Endometrial microvascular endothelial cells (primary cell): ENCODE results near the gene NOD1. TPM values are rescaled to one million over a fixed set of nuclear protein-coding genes. Genes with fewer than 3 reads are reported as not detected.

Source experiments
- in situ Hi-C: cut with HindIII; loops from 2 replicates; pipeline ENCODE4 v1.10.0; 2017; ENCODE audit warnings: low sequenced_read_pairs, low pct_unique_long_range_greater_than_20kb; ENCODE audit errors: inconsistent ontology term
- total RNA-seq: library from RNA; depleted of rRNA; stranded (reverse); fragments of >200 nt; gene quantifications from one replicate; pipeline ENCODE4 v1.2.3, GENCODE V29; 2015; ENCODE audit errors: inconsistent ontology term

Gene NOD1
- total RNA-seq, 1 donor from 2014 or later, result 14.1 TPM

DNA sequence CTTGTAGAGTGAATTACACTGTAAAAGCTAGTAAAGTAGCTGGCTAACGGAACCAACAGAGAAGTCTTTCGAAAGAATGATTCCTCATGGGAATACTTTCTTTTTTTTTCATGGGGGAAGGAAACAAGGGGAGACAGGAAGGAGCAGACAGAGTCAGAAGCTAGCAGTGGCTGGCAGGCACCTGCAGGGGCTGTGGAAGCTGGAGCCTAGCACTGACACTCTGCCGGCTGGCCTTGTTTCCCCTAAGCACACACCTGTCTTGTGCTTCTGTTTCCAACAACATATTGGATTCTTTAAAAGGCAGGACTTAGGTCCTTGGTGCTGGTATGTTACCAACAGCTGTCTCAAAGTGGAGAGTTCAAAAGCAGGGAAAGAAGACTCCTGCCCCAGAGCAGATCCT is 24.7 kb downstream of the NOD1 start:
- in situ Hi-C loops, result no loop called here

DNA sequence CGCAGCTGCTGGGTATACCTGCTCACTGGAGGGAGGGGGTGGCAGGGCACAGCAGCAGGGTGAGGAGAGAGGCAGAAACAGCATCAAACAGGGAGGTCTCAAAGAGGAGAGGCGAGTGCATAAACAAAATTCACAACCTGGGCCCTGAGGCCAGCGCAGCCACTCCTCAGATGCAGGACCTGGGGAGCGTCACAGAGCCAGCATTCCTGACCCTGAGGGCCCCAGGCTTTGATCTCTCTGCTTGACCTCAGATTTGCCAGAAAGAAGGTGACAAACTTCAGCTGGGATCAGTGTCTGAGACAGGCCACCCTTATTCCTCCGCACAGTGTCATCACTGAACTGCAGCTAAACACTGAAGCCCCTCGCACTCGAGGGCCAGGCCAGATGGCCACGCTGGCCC is 25.6 kb downstream of the NOD1 start:
- in situ Hi-C loops, result no loop called here

DNA sequence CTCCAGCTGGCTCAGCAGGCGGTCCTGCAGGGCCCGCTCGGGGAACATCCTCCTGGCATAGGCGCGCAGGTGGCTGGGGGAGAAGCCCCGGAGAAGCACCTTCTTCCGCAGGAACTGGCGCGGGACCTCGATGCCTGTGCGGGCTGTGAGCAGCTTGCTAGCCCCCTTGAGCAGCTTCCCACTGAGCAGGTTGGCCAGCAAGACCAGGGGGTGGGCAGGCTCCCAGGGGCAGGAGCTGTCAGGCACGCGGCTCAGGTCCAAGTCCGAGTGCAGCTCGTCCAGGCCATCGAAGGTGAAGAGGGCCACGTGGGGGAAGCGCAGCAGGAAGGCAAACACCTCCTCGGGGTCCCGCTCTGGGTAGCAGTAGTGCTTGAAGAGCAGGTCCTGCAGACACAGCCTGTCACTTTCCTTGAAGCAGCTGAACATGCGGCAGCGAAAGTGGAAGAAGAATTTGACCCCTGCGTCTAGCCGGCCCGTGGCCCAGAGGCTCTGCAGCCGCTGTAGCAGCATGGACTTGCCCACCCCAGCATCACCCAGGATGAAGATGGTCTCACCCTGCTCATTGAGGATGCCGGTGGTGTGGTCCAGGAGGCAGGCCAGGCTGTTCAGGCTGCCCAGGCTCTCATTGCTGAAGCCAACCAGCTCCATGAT is 26.2 kb downstream of the NOD1 start:
- in situ Hi-C loops, result no loop called here

DNA sequence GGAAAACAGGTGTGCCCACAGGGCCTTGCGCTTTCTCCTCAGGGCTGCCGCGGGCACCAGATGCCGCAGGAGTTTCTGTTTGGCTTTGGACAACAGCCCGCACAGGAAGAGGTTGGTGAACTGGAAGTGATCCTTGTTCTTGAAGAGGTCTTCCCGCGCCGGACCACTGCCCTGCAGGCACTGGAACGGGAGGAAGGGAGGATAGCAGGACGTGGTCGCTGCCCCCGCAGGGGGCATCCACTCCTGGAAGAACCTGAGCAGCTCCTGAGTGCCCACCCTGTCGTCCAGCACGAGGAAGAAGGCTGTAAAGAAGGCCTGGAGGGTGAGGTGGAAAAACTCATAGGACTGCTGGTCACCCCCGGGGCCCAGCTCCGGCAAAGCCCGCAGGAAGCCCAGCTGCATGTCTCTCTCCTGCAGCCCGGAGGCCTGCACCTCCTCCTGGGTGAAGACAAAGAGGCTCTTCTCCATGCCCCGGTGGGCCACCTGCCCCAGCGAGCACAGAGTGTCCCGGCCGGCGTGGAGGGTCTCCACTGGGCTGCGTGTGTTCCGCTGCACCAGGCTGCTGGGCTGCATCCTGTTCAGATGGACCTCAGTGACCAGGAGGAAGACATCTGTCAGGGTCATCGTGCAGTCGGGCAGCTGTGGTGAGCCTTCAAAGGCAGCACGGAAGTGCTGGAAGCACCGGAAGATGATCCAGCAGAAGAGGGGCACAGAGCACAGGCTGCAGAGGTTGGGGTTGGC is 26.9 kb downstream of the NOD1 start:
- in situ Hi-C loops, result no loop called here

DNA sequence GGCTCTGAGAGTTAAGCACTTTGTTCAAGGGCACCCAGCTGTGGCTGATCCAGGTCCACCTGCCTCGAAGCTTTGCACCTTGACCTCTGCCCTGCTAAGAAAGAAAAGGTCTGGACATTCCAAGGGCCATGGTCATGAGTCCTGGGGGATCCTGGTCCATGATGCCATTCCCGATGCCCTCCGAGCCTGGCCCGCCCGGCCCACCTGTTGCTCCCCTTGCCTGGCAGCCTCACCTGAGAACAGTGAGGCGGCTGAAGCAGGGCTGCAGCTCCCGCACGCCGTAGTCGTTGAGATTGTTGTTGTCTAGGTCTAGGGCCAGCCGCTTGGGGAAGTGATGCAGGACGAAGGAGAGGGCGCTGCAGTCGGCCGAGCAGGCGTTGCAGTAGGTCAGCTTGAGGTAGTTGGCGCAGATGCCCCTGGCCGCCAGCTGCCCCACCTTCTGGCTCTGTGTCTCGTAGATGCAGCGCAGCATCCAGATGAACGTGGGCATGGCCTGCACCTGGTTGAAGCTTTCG is 27.5 kb downstream of the NOD1 start:
- in situ Hi-C loops, result no loop called here

DNA sequence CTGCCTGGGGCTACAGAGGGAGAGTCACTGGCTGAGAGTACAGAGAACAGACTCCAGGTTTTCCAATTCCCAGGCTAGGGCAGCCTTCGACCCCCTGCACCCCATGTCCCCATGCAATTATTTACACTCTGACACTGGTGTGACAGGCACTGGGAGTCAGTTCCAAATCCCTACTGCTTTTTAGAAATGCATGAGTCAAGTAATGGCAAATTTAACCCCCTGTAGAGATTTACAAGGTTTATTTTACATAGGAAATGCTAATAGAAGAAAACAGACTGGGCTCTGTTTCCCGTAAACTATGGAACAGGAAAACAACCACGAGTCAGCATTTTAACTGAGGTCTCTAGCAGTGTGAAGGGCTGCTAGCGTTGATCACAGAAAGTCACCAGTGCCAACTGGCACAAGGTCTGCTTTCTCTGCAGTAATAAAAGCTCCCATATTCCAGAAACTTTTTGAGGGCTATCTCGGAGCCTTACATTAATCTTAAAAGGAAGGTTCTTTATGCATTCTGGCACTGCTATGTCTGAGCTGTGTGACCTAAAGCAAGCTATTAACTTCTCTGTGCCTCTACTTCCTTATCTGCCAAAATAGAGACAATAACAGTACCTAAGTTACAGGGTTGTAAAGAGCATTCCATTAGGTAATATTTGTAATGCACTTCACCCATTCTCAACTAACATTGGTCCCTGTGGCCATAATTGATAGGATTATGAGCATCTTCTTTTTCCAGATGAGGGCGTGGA is 28.2 kb downstream of the NOD1 start:
- in situ Hi-C loops, result no loop called here

DNA sequence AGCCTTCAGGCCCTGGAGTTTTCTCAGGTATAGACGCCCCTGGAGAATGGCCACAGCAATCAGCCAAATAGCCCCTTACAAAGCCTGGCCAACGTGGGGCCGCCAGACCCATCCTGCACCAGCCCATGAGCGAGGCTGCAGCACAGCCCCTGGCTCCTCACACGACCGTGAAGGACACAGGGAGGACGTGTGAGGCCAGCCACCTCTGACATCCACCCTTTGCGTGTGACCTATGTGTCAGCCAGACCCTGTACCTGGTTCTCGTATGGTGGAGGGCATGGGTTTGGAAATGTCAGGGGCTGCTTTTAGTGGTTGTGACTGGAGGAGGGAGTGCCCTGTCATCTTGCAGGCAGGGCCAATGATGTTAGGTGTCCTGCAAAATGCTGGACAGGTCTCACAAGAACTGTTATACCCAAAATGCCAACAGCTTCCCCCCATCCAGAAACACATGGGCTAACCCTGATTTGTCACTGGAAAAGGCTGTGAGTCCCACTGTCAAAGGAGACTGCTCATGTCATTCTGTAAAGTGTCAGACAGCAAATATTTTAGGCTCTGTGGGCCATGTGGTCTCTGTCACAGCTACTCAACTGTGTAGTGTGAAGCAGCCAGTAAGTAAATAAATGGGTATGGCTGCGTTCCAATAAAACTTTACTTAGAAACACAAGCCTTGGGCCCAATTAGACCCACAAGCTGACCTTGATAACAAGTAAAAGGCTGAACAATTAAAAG is 30.0 kb downstream of the NOD1 start:
- in situ Hi-C loops, result no loop called here

DNA sequence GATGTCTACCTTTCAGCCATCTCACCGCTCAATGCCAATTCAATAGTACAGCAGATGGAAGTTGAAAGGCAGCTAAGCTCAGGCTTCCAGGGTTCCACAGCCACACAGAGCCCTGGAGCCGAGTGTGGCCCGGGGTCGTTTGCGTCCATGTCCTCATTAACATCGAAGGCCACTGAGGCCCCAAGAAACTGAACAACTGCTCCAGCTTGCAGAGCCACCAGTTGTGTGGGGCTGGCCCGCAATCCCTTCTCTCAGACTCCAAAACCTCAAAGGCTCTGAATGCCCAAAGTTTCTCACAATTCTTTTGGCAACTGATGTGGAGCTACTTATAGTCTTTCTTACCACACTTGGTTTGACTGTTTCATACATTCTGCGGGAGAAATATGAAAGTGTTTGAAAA is 31.1 kb downstream of the NOD1 start:
- in situ Hi-C loops, result no loop called here

DNA sequence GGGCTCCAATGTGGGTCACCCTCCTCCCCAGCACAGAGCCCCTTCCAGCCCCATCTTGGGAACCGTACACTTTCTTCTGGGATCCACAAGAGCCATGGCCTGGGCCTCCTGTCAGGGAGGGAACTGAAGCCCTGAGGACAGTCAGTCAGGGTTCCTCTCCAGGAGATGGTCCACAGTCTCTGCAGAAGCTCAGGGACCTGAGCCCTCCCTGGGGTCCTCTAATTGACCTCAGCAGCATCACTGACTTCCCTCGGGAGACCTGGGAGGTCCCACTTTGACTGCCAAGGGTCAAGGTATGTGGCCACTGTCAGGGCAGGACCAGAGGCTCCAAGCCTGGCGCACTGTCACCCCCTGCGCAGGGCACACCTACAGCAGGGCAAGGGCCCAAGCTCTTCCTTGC is 32.3 kb downstream of the NOD1 start:
- in situ Hi-C loops, result no loop called here

DNA sequence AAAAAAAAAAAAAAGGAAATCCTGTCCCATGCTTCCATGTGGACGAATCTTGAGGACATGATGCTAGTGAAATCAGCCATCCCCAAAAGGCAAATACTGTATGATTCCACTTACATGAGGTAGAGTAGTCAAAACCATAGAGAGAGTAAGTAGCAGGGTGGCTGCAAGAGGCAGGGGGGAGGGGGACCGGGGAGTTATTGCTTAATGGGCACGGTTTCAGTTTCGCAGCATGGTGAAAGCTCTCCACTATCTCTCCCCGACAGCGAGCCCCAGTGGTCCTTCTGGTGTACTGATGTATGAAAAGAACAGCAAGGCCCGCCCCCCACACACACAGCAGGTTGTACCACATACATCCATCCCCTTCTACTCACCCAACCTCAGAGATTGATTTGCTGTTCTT is 32.8 kb downstream of the NOD1 start:
- in situ Hi-C loops, result no loop called here

DNA sequence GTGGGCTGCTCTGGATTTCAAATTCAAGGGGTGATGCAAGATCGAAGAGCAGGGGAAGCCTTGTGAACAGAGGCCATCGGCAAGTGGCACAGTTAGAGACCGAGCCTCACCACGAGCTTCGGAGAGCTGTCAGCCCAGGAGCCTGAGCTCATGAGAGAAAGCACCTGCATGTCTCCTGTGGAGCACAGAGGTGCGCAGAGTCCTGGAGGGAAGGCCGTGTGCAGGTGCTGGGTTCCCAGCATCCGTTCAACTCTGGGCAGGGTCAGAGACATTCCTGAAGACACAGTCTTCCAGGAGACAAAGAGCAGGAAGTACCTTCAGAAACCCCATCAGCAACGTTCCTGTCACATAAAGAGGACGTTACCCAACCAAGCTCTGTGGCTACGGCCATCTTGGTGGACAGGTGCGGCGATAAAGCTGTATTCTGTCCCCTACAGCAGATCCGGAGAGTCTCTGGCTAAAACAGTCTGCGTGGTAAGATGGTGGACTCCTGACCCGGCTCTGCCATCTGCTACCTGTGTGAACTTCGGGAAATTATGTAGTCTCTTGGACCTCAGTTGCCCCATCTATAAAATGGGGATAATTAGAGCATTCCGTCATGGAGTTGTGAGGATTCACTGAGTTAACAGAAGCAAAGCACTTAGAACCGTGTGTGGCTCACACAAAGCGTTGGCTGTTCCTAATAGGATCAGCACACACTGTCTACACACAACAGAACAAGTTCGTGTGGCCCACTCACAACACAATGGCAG is 40.6 kb downstream of the NOD1 start:
- in situ Hi-C loops, result no loop called here

DNA sequence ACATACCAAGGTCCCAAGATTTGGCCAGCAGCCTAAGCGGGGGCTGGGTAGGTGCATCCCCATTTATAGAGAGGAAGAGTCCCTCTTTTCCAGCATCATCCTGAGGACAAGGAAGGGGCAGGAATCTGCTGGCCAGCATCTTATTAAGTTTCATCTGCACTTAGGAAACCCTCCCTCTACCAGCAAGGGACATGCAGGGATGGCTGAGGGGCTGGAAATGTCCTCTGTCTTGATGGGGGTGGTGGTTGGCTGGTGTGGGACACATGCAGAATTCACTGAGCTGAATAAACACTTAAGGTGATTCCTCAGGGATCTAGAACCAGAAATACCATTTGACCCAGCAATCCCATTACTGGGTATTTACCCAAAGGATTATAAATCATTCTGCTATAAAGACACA is 42.1 kb downstream of the NOD1 start:
- in situ Hi-C loops, result no loop called here

DNA sequence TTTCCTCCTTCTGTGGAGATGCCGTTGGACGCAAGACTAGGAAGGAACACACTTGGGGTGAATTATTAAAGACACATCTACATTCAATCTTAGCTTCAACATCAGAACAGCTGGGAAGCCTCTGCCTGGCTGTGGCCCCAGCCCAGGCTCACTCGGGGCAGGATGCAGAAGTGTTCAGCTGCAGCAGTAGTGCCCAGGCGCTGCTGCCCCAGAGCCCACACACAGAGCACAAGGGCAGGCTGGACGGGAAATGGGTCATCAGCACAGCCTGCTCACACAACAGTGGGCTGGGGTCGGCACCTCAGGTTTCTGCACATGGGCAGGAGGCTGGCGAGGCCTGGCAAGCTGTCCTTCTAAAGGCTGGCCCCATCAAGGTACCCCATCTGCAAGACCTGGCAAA is 42.5 kb downstream of the NOD1 start:
- in situ Hi-C loops, result no loop called here

DNA sequence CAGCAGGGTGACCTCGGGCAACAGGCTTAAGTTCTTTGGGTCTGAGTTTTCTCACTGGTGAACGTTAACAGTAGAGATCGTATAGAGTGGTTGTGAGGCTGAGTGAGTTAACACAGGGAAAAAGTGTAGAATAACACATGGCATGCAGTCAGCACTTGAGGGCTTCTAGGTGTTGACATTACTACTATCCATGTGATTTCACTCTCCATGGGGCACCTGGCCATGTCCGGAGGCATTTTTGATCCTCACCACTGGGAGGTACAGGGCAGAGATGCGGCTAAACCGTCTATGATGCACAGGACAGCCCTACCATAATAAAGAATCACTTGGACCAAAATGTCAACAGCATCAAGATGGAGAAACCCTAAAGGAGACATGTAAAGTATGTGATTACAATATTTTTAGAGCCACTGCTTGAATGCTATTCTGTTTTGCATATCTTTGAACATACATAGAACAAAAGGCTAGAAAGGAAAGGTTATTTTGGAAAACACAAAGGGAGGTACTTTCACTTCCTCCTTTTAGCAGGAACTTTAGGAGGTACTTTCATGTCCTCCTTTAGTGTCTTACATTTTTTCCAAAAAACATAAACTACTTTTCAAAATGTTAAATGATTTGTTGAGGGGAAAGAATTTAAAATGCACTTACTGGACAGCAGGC is 44.3 kb downstream of the NOD1 start:
- in situ Hi-C loops, result no loop called here

DNA sequence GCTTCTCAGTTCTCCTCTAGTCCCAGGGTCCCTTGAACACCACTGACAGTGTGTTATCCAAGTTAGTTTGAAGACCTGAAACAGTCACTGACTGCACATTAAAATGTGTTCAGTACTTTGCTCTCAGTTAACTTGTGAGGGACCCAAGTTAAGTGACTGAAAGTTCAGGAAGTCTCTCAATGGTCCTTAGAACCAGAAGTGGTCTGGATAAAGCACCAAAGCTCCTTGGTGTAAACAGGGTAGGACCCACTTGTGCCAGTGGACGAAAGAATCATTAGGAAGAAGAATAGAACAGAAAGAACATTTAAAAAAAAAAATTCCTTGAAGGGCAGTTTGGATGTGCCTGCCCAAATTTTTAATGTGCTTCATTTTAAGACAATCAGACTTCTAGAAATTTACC is 45.1 kb downstream of the NOD1 start:
- in situ Hi-C loops, result no loop called here

DNA sequence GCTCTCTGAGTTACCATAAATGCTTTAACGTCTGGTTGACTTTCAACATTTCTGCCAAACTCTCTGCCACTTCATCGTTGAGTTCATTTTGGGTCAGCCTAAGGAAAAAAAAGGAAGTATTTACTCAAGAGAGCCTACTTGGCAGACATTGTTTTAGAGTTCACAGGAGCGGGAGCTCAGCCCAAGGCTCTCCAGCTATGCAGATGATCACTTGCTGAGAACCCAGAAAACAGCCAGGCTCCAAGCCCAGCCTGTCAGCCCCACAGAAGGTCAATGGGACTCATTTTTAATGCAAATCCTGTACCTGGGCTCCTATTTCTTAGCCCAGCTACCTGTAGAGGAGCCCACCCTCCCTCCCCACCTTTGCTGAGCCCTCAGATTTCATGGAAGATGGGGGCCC is 45.5 kb downstream of the NOD1 start:
- in situ Hi-C loops, result no loop called here

DNA sequence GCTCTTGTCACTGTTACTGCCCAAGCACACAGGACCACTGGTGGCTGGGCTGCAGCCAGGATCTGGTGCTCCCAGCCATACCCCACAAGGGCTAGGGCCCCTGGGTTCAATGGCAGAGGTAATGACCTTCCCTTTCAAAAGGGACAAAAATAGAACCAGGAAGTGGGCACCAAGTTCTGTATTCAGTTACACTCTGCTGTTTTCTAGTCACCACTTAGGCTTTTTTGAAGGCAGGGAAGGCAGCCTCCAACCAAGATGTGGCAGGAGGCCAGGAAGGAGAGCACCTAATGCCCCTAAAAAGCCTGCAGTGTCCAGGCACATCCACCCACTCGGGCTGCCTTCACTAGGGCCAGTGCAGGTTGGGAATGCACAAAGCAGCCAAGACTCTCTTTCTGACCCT is 47.8 kb downstream of the NOD1 start:
- in situ Hi-C loops, result no loop called here

DNA sequence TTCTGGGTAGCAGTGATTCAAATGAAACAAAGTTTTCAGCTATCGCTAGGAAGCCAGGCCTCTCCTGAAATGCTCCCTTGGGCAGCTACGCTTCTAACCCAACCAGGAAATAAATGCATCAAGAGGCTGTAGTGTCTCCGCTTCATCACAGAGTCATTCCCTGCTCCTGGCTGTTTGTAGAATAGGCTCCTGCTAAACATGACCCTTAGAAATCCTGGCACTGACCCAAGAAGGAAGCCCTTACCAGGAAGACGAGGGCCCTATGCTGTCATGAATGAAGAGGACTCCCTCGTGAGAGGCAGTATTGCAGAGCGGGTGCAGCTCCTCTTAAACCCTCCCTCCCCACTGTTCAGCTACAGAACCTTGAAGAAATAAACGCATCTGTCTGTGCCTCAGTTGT is 48.3 kb downstream of the NOD1 start:
- in situ Hi-C loops, result no loop called here
